Sigmoid colon (tissue), 4 donors: ENCODE measurements around the gene TUBA1C.

Source experiments
- POLR2AphosphoS5 ChIP-seq, 4 donors: sonication (generic); formaldehyde crosslinking; IDR thresholded peaks; one replicate each; pipeline ENCODE4 v1.6.1; 2017; ENCODE audit warnings: antibody characterized with exemption in 4 of 4
- TF ChIP-seq, protein P1 (sequence below), 4 experiments: fragments of 450-650 bp in 3 of 4; fragments of 200-600 bp in 1 of 4; IDR thresholded peaks; one replicate each; pipeline ENCODE4 v1.5.1; 2016 to 2019; ENCODE audit warnings: antibody characterized with exemption in 4 of 4, mild to moderate bottlenecking in 3 of 4, moderate library complexity in 2 of 4

GRCh38 chr12:49294086-49294803 lies 29.4 kb downstream of the TUBA1C start:
- TF ChIP-seq, protein P1, sequence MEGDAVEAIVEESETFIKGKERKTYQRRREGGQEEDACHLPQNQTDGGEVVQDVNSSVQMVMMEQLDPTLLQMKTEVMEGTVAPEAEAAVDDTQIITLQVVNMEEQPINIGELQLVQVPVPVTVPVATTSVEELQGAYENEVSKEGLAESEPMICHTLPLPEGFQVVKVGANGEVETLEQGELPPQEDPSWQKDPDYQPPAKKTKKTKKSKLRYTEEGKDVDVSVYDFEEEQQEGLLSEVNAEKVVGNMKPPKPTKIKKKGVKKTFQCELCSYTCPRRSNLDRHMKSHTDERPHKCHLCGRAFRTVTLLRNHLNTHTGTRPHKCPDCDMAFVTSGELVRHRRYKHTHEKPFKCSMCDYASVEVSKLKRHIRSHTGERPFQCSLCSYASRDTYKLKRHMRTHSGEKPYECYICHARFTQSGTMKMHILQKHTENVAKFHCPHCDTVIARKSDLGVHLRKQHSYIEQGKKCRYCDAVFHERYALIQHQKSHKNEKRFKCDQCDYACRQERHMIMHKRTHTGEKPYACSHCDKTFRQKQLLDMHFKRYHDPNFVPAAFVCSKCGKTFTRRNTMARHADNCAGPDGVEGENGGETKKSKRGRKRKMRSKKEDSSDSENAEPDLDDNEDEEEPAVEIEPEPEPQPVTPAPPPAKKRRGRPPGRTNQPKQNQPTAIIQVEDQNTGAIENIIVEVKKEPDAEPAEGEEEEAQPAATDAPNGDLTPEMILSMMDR (IDR thresholded peaks at IDR 0.05): no peak
- TF ChIP-seq POLR2AphosphoS5 (IDR thresholded peaks at IDR 0.05): no peak
